GM12874 (cell line): Measurements from ENCODE around the gene PDGFC.

Source experiments
- CTCF ChIP-seq: IDR thresholded peaks from 2 replicates; pipeline ENCODE4 v1.5.1; 2011; ENCODE audit warnings: low read depth, mild to moderate bottlenecking, control low read depth, low read length, moderate library complexity; ENCODE audit not compliant: insufficient read depth

PDGFC gene

GRCh38 chr4:156896527-156896926, 75.1 kb downstream of the PDGFC start:
- no peak for TF ChIP-seq CTCF

- TF ChIP-seq CTCF = no peak
Measured at GRCh38 chr4:156894234-156894633, 77.4 kb downstream of the PDGFC start.

GRCh38 chr4:156892805-156893204, 78.8 kb downstream of the PDGFC start:
- TF ChIP-seq CTCF = no peak

- no peak for TF ChIP-seq CTCF
Measured at GRCh38 chr4:156889616-156890594, 81.7 kb downstream of the PDGFC start.

- no peak for TF ChIP-seq CTCF
Measured at GRCh38 chr4:156888762-156889161, 82.8 kb downstream of the PDGFC start.

- TF ChIP-seq CTCF = no peak
Measured at GRCh38 chr4:156886481-156886880, 85.1 kb downstream of the PDGFC start.

- no peak for TF ChIP-seq CTCF
Measured at GRCh38 chr4:156885374-156885773, 86.2 kb downstream of the PDGFC start.
